ENCODE results near the gene VIT.

The VIT gene

GRCh38 chr2:36800381-36800780, 103.9 kb downstream of the VIT start:
- H3K36me3 ChIP-seq (replicated peaks; ENCODE audit: insufficient read depth, low read length), result no peaks in the 10 kb centered on the region
- no peak for DNase-seq
- H4K20me1 ChIP-seq (ENCODE audit: insufficient read depth, low read length), result no peaks in the 10 kb centered on the region
- H3K4me3 ChIP-seq (ENCODE audit: low read length), result no peak overlapping the region
- H3K9me2 ChIP-seq (replicated peaks; ENCODE audit: insufficient read depth, low read length), result no peaks in the 10 kb centered on the region
- no peak overlapping the region for H3K27ac ChIP-seq (ENCODE audit: low read length)
- H2AFZ ChIP-seq (ENCODE audit: low read length), result no peak overlapping the region
- no peaks in the 10 kb centered on the region for H3F3A ChIP-seq (ENCODE audit: insufficient read depth, low read length)
- no peaks in the 10 kb centered on the region for H3K9me3 ChIP-seq (replicated peaks; ENCODE audit: insufficient read depth, low read length)
- no peaks in the 10 kb centered on the region for H3K79me2 ChIP-seq (ENCODE audit: low read length)
- H3K27me3 ChIP-seq (replicated peaks; ENCODE audit: insufficient read depth, low read length), result no peaks in the 10 kb centered on the region
- no peaks in the 10 kb centered on the region for H3K4me1 ChIP-seq (ENCODE audit: low read length)
- no peak overlapping the region for H3K4me2 ChIP-seq (ENCODE audit: low read depth, low read length)
- no peak for TF ChIP-seq EZH2 (optimal IDR thresholded peaks at IDR 0.05; ENCODE audit: low read depth, low read length)
- TF ChIP-seq EZH2phosphoT487 (IDR thresholded peaks at IDR 0.05; ENCODE audit: low read length), result no peak
- TF ChIP-seq, protein P1, sequence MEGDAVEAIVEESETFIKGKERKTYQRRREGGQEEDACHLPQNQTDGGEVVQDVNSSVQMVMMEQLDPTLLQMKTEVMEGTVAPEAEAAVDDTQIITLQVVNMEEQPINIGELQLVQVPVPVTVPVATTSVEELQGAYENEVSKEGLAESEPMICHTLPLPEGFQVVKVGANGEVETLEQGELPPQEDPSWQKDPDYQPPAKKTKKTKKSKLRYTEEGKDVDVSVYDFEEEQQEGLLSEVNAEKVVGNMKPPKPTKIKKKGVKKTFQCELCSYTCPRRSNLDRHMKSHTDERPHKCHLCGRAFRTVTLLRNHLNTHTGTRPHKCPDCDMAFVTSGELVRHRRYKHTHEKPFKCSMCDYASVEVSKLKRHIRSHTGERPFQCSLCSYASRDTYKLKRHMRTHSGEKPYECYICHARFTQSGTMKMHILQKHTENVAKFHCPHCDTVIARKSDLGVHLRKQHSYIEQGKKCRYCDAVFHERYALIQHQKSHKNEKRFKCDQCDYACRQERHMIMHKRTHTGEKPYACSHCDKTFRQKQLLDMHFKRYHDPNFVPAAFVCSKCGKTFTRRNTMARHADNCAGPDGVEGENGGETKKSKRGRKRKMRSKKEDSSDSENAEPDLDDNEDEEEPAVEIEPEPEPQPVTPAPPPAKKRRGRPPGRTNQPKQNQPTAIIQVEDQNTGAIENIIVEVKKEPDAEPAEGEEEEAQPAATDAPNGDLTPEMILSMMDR (IDR thresholded peaks at IDR 0.05; ENCODE audit: low read length), result no peak
- H3K9ac ChIP-seq (ENCODE audit: low read length), result no peak overlapping the region

DNA sequence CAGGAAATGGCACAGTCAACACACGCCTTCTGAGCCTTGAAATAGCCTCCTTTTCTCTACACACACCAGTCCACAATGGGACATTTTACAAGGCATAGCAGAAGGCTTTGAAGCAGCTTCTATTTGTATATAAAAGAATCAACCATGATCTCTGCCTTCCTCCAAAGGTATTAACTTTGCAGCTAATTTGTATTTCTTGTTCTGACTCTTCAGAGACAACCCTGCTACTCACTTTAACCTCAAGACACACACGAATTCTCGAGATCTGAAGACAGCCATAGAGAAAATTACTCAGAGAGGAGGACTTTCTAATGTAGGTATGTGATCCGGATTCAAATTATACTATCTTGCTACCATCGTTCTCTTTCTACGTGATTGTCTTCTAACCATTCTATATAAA, 104.6 kb downstream of the VIT start:
- H4K20me1 ChIP-seq (ENCODE audit: insufficient read depth, low read length), result no peaks in the 10 kb centered on the region
- no peaks in the 10 kb centered on the region for H3K27me3 ChIP-seq (replicated peaks; ENCODE audit: insufficient read depth, low read length)
- DNase-seq, result no peak
- no peaks in the 10 kb centered on the region for H3K79me2 ChIP-seq (ENCODE audit: low read length)
- H3K4me3 ChIP-seq (ENCODE audit: low read length), result no peak overlapping the region
- no peaks in the 10 kb centered on the region for H3F3A ChIP-seq (ENCODE audit: insufficient read depth, low read length)
- H3K9me3 ChIP-seq (replicated peaks; ENCODE audit: insufficient read depth, low read length), result no peaks in the 10 kb centered on the region
- H3K27ac ChIP-seq (ENCODE audit: low read length), result no peak overlapping the region
- TF ChIP-seq, protein P1 (IDR thresholded peaks at IDR 0.05; ENCODE audit: low read length), result no peak
- TF ChIP-seq EZH2 (optimal IDR thresholded peaks at IDR 0.05; ENCODE audit: low read depth, low read length) (no peak), EZH2phosphoT487 (IDR thresholded peaks at IDR 0.05; ENCODE audit: low read length) (no peak)
- no peak overlapping the region for H3K4me2 ChIP-seq (ENCODE audit: low read depth, low read length)
- no peak overlapping the region for H2AFZ ChIP-seq (ENCODE audit: low read length)
- H3K9me2 ChIP-seq (replicated peaks; ENCODE audit: insufficient read depth, low read length), result no peaks in the 10 kb centered on the region
- H3K4me1 ChIP-seq (ENCODE audit: low read length), result no peaks in the 10 kb centered on the region
- no peaks in the 10 kb centered on the region for H3K36me3 ChIP-seq (replicated peaks; ENCODE audit: insufficient read depth, low read length)
- no peak overlapping the region for H3K9ac ChIP-seq (ENCODE audit: low read length)

- no peaks in the 10 kb centered on the region for H3K79me2 ChIP-seq (ENCODE audit: low read length)
Observed at GRCh38 chr2:36802952-36803351, 106.4 kb downstream of the VIT start.

More at GRCh38 chr2:36802952-36803351, 106.4 kb downstream of the VIT start:
- no peak overlapping the region for H3K27ac ChIP-seq (ENCODE audit: low read length)
- no peaks in the 10 kb centered on the region for H3F3A ChIP-seq (ENCODE audit: insufficient read depth, low read length)
- no peaks in the 10 kb centered on the region for H3K4me1 ChIP-seq (ENCODE audit: low read length)
- DNase-seq, result no peak
- H2AFZ ChIP-seq (ENCODE audit: low read length), result no peak overlapping the region
- TF ChIP-seq EZH2 (optimal IDR thresholded peaks at IDR 0.05; ENCODE audit: low read depth, low read length) (no peak), EZH2phosphoT487 (IDR thresholded peaks at IDR 0.05; ENCODE audit: low read length) (no peak)
- TF ChIP-seq, protein P1 (IDR thresholded peaks at IDR 0.05; ENCODE audit: low read length), result no peak
- H3K9ac ChIP-seq (ENCODE audit: low read length), result no peak overlapping the region
- no peak overlapping the region for H3K4me2 ChIP-seq (ENCODE audit: low read depth, low read length)
- no peak overlapping the region for H3K4me3 ChIP-seq (ENCODE audit: low read length)
- no peaks in the 10 kb centered on the region for H3K9me3 ChIP-seq (replicated peaks; ENCODE audit: insufficient read depth, low read length)
- H3K9me2 ChIP-seq (replicated peaks; ENCODE audit: insufficient read depth, low read length), result no peaks in the 10 kb centered on the region
- H3K27me3 ChIP-seq (replicated peaks; ENCODE audit: insufficient read depth, low read length), result no peaks in the 10 kb centered on the region
- H4K20me1 ChIP-seq (ENCODE audit: insufficient read depth, low read length), result no peaks in the 10 kb centered on the region
- no peaks in the 10 kb centered on the region for H3K36me3 ChIP-seq (replicated peaks; ENCODE audit: insufficient read depth, low read length)
